Heart right ventricle (tissue), 16 donors: Measurements from ENCODE around the gene CREBRF. TPM values are rescaled to one million over a fixed set of nuclear protein-coding genes. Genes with fewer than 3 reads are reported as not detected.
"Not testable (repeated sequence)": the region's sequence is repeated elsewhere in the genome, so short reads cannot be mapped to it uniquely, and the experiment has no call there.

ENCODE experiments used
- ATAC-seq, 8 donors: fragments of 200-7000 bp; cut with Tn5 transposase; one replicate each; pipeline ENCODE4 v1.9.1; 2020; ENCODE audit warnings: mild to moderate bottlenecking in 8 of 8, moderate library complexity in 8 of 8, moderate number of reproducible peaks in 1 of 8
- DNase-seq, 2 donors: peaks; one replicate each; pipeline ENCODE4 v3.0.0-alpha.2; 2020
- H3K27ac ChIP-seq, 10 donors: fragments of 200-600 bp; sonication (generic) in 2 of 10; one replicate each; pipeline versions ENCODE4 v1.5.0 to v1.8.0; 2020 to 2022; ENCODE audit warnings: mild to moderate bottlenecking in 3 of 10
- H3K27me3 ChIP-seq, 7 donors: fragments of 200-600 bp; one replicate each; pipeline ENCODE4 v1.8.0; 2021 to 2022; ENCODE audit warnings: mild to moderate bottlenecking in 2 of 7
- H3K36me3 ChIP-seq, 9 donors: fragments of 200-600 bp; sonication (generic) in 1 of 9; one replicate each; pipeline versions ENCODE4 v1.5.0 to v1.8.0; 2020 to 2022; ENCODE audit warnings: mild to moderate bottlenecking in 2 of 9
- H3K4me1 ChIP-seq, 9 donors: fragments of 200-600 bp; sonication (generic) in 1 of 9; one replicate each; pipeline versions ENCODE4 v1.5.0 to v1.8.0; 2020 to 2022; ENCODE audit warnings: mild to moderate bottlenecking in 4 of 9
- H3K4me3 ChIP-seq, 10 donors: fragments of 200-600 bp; sonication (generic) in 2 of 10; one replicate each; pipeline versions ENCODE4 v1.5.0 to v1.8.0; 2020 to 2022; ENCODE audit warnings: mild to moderate bottlenecking in 7 of 10, moderate library complexity in 2 of 10
- H3K9me3 ChIP-seq, 11 donors: fragments of 200-600 bp in 10 of 11; sonication (generic) in 2 of 11; one replicate each; pipeline versions ENCODE4 v1.5.0 to v1.8.0; 2013 to 2022; ENCODE audit warnings: mild to moderate bottlenecking in 2 of 11, control low read depth in 1 of 11, moderate library complexity in 1 of 11
- CTCF ChIP-seq, 9 donors: fragments of 200-600 bp; sonication (generic) in 2 of 9; IDR thresholded peaks; one replicate each; pipeline versions ENCODE4 v1.5.0 to v1.8.0; 2021 to 2022; ENCODE audit warnings: antibody characterized with exemption in 9 of 9, mild to moderate bottlenecking in 5 of 9, moderate library complexity in 1 of 9
- WGBS, 2 donors: extraction: QIAGEN DNeasy Blood & Tissue Kit; methylation state at CpG; one replicate each; pipeline ENCODE4 v1.1.7; 2013; ENCODE audit warnings: inconsistent platforms in 1 of 2; 5-methylcytosine and 5-hydroxymethylcytosine counted together
- intact Hi-C, 10 donors: fragments of 100-400 bp; cut with DNase I; formaldehyde crosslinking; loops; one replicate each; pipeline versions ENCODE4 v1.11.1 to v1.14.2; 2022
- polyA plus RNA-seq, 2 donors: library from polyadenylated mRNA; stranded (reverse); fragments of 200-250 nt; gene quantifications; one replicate each; pipeline ENCODE4 v1.2.3, GENCODE V29; 2013
- total RNA-seq, 10 donors: library from RNA; stranded (reverse); fragmentation: NEBNext Ultra II Directional in 3 of 10; extraction: Animal tissue kit (Norgen Biotek cat#: 25700) in 3 of 10; gene quantifications; one replicate each; pipeline versions ENCODE4 v1.2.1 to v1.2.4, GENCODE V29; 2021 to 2023
- donor health status: Arrhythmogenic right ventricular cardiomyopathy.
- donor health status: ischemic (EF 13 %, LVEDD 7.1; RV severe dilation, severe dysfunction).
- donor health status: healthy with polysubstance abuse.
- donor health status: DM: no; HTN: yes; CAD: no.
- donor health status: DM: no; HTN: no; CAD: no.
- donor health status: ischemic (EF 25% LVEDD 6.9; RV normal size, moderate dysfunction).
- donor health status: ischemic (EF 25% LVEDD 5.7; RV mildly dilated, moderate dysfunction).
- donor health status: healthy.
- donor health status: DM: yes; HTN: yes; CAD: no.
- donor health status: Ischemic cardiomyopathy.
- donor health status: ischemic (EF 35%, LVEDD 5.7; RV mildly dilated, moderate dysfunction).
- donor health status: nonischemic (EF 11% LVEDD 7.7; RV severe dilation, severe dysfunction).
- donor health status: DM: yes; HTN: yes; CAD: no.
- donor health status: PGD.
- donor health status: ischemic (EF 29% LVEDD 5.4; RV normal size, mild dysfunction).
- donor health status: nonischemic (EF 23%, LVEDD 6.1; RV moderate dilation, normal function).

The CREBRF gene
- total and polyA plus RNA-seq, 12 donors = 1.5 to 31.1 (median 27.7) TPM

DNA sequence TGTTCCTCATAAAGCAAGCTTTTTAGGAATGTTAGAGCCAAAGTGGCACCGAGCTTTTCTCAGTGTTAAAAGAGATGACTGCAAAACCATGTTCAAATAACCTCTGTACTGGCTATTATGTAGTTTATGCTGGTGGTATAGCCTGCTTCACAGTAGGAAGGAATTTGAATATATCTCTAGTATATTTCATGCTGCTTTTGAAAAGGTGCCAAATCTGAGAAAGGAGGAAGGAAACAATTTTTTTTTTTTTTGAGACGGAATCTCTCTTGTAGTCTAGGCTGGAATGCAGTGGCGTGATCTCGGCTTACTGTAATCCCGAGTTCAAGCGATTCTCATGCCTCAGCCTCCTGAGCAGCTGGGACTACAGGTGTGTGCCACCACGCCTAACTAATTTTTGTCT, 13.5 kb downstream of the CREBRF start:
- Histone ChIP-seq H3K36me3 (peaks cover 0 to 2% (median 0%) of the 10 kb centered on the region in 9 donors), H3K4me3 (no peak overlapping the region), H3K27ac (no peak overlapping the region), H3K9me3 (no peaks in the 10 kb centered on the region), H3K27me3 (no peaks in the 10 kb centered on the region), H3K4me1 (peaks cover 0 to 60% (median 33%) of the 10 kb centered on the region in 9 donors)
- DNase-seq (no peak), ATAC-seq (peak in 2 of 8 donors; percentile 11 to 31)
- intact Hi-C loops = loop anchor here in 1 of 10 donors (10.0 kb wide), 1 partner anchor 55 kb away; no protein-coding TSS in a partner anchor
- WGBS, 2 donors = 59 to 74% methylated on average over 7 of the region's 7 CpGs
- no peak for TF ChIP-seq CTCF (IDR thresholded peaks at IDR 0.05)

DNA sequence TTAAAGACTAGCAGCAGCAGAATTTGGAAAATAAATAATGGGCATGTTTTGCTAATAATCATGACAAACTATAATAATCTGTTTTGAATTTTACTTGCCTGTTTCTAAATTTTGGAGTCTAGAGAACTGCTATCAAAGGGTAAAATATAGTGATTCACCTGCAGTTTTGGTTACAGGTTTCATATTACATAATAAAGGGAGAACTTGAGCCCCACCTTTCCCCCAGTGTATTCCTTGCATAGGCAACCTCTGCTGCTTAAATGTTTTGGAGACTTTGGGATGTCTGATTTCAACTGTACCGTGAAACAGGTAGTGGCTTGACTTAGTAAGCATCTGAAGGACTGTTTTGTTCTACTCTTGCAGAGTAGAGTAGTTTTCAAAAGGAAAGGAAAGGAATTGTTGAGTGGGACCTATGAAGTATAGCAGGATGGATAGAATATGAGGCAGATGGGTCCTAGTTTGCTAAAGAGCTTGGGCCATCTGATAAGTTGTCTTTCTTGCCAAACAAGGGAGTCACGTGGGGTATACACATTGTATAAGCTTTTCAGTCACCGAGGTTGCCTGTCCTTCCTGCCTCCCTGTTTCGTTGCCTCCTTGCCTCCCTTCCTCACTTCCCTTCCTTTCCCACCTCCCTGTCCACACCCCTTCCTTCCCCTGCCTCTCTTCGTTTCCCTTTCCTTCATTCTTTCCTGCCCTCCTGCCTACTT, 19.1 kb downstream of the CREBRF start:
- no peak overlapping the region for H3K27ac ChIP-seq
- peaks cover 0 to 7% (median 0%) of the 10 kb centered on the region in 11 donors for H3K9me3 ChIP-seq
- no peaks in the 10 kb centered on the region for H3K36me3 ChIP-seq
- intact Hi-C loops = no loop called here
- no peak for TF ChIP-seq CTCF (IDR thresholded peaks at IDR 0.05)
- H3K4me1 ChIP-seq = peaks cover 0 to 58% (median 26%) of the 10 kb centered on the region in 9 donors
- no peak for ATAC-seq
- 74 to 84% methylated on average over 5 of the region's 5 CpGs for WGBS, 2 donors
- no peak for DNase-seq
- no peak overlapping the region for H3K4me3 ChIP-seq
- no peaks in the 10 kb centered on the region for H3K27me3 ChIP-seq

- intact Hi-C loops = no loop called here
- peaks cover 0 to 6% (median 0%) of the 10 kb centered on the region in 9 donors for H3K36me3 ChIP-seq
- H3K4me3 ChIP-seq = no peak overlapping the region
- peaks cover 0 to 57% (median 27%) of the 10 kb centered on the region in 9 donors for H3K4me1 ChIP-seq
- peaks cover 0 to 7% (median 0%) of the 10 kb centered on the region in 11 donors for H3K9me3 ChIP-seq
- no peaks in the 10 kb centered on the region for H3K27me3 ChIP-seq
- 96 to 99% methylated on average over 5 of the region's 5 CpGs for WGBS, 2 donors
- ATAC-seq (no peak), DNase-seq (no peak)
- TF ChIP-seq CTCF (IDR thresholded peaks at IDR 0.05) = no peak
- H3K27ac ChIP-seq = no peak overlapping the region
Observed at GRCh38 chr5:173075970-173076369, 19.8 kb downstream of the CREBRF start.

DNA sequence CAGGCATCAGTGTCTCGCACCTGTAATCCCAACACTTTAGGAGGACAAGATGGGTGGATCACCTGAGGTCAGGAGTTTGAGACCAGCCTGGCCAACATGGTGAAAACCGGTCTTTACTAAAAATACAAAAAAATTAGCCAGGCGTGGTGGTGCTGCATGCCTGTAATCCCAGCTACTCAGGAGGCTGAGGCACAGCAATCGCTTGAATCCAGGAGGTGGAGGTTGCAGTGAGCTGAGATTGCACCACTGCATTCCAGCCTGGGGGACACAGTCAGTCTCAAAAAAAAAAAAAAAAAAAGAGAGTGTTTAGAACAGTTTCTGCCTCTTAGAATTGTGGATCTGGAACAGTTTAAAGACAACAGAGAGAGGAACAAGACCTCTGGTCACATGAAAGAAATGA, 20.3 kb downstream of the CREBRF start:
- ATAC-seq, H3K4me3 ChIP-seq, DNase-seq, H3K9me3 ChIP-seq, intact Hi-C loops, H3K27ac ChIP-seq, H3K27me3 ChIP-seq: not testable (repeated sequence)
- Histone ChIP-seq H3K4me1 (peaks cover 0 to 55% (median 27%) of the 10 kb centered on the region in 9 donors), H3K36me3 (peaks cover 0 to 11% (median 0%) of the 10 kb centered on the region in 9 donors)
- WGBS, 2 donors = 95 to 98% methylated on average over 4 of the region's 4 CpGs

DNA sequence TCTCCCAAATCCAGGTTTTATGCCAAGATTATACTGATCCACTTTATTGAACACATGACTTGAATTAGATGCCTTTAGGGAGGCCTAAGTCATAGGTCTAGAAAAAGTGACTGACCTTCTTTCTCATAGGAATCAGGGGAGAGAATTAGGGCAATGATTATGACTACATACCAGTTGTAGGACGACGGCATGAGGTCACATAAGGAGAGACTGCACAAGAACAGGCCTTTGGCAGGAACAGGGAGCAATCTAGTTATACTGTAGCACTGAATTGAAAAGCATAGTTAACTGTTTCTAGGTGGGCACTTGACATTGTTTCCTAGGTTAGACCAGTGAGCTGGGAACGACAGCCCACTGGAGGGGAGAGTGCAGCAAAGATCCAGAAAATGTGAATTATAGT, 22.7 kb downstream of the CREBRF start:
- Histone ChIP-seq H3K36me3 (peaks cover 0 to 34% (median 0%) of the 10 kb centered on the region in 9 donors), H3K27ac (peak overlapping the region in 3 of 10 donors; percentile 6 to 25 (median 16)), H3K27me3 (no peaks in the 10 kb centered on the region), H3K9me3 (peaks cover 0 to 7% (median 0%) of the 10 kb centered on the region in 11 donors), H3K4me3 (no peak overlapping the region), H3K4me1 (peaks cover 0 to 38% (median 27%) of the 10 kb centered on the region in 9 donors)
- no peak for DNase-seq
- 34 to 48% methylated on average over 3 of the region's 3 CpGs for WGBS, 2 donors
- peak; percentile 29 to 91 (median 65) for ATAC-seq
- intact Hi-C loops = no loop called here
- TF ChIP-seq CTCF (IDR thresholded peaks at IDR 0.05) = no peak
